ENCODE measurements around the gene ENO1.

ENO1 gene

DNA sequence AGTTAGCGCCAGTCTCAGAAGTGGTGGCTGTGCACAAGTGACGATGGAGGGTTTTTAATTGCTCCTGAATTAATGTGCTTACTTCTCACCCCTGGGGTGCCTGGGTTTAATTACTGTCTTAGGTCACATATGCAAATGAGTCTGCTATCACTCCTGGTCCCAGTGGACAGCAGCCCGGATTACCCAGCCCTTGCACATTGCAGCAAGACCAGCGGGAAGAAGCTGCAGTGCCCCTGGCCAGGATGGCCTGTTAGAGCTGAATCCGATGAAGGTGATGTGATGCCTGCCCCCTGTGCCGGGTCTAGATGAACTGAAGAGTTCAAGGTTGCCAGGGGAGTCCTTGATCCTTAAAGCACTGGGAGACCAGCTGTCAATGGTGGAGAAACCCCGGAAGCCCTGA is 24.2 kb downstream of the ENO1 start:
- TF ChIP-seq TCF4 (CRISPR knock-in tag; IDR thresholded peaks at IDR 0.05; ENCODE audit: borderline replicate concordance) (no peak), PPARA (CRISPR knock-in tag; IDR thresholded peaks at IDR 0.05; ENCODE audit: borderline replicate concordance) (no peak), RARB (CRISPR knock-in tag; IDR thresholded peaks at IDR 0.05) (no peak)
- TF ChIP-seq, protein P1, sequence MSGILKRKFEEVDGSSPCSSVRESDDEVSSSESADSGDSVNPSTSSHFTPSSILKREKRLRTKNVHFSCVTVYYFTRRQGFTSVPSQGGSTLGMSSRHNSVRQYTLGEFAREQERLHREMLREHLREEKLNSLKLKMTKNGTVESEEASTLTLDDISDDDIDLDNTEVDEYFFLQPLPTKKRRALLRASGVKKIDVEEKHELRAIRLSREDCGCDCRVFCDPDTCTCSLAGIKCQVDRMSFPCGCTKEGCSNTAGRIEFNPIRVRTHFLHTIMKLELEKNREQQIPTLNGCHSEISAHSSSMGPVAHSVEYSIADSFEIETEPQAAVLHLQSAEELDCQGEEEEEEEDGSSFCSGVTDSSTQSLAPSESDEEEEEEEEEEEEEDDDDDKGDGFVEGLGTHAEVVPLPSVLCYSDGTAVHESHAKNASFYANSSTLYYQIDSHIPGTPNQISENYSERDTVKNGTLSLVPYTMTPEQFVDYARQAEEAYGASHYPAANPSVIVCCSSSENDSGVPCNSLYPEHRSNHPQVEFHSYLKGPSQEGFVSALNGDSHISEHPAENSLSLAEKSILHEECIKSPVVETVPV (CRISPR knock-in tag; IDR thresholded peaks at IDR 0.05), result no peak
- ATAC-seq, result no peak

DNA sequence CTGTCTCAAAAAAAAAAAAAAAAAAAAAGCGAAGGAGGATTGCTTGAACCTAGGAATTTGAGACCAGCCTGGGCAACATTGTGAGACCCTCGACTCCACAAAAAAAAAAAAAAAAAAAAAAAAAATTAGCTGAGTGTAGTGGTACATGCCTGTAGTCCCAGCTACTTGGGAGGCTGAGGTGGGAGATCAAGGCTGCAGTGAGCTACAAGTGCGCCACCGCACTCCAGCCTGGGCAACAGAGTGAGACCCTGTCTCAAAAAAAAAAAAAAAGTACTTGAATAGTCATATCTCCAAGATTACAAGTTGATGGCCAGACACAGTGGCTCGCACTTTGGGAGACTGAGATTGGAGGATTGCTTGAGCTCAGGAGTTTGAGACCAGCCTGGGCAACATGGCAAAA is 27.4 kb downstream of the ENO1 start:
- ATAC-seq, result no peak

DNA sequence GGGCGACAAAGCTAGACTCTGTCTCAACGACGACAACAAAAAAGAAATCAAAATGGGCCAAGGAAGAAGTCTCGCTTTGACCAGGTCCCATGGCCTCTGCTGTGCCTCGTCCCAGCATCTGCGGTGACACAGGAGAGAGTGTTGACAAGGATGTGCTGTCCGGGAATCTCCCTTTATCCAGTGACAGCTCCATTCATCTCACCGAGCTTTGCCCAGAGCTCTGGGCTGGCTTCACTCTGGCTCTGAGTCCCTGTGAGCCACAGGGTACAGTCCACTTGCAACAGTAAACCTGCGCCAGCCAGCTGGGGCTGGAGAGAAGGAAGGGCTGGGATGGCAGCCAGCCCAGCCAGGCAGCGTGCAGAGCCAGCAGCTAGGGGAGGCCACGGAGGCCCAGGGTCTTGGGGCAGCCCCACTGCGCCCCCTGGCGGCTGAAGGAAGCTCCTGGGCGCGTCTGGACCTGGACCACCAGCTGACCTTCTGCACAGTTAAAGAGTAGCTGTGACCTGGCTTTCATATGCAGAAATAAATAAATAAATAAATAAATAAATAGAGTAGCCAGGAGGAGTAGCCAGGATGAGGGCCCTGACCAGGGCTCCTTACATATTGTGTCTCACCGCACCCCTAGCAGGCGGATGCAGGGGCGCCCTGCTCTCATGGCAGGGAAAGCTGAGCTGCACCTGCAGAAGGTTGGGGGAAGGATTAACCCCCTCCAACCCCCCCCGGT is 29.7 kb downstream of the ENO1 start:
- TF ChIP-seq ZNF565 (CRISPR knock-in tag; conservative IDR thresholded peaks at IDR 0.05; ENCODE audit: low read depth) (no peak), SNAI2 (CRISPR knock-in tag; IDR thresholded peaks at IDR 0.05) (0 out of 2 replicates have a peak, but pooled peaks have one; percentile 31), ZNF70 (CRISPR knock-in tag; IDR thresholded peaks at IDR 0.05) (no peak; the same call in 1 of the 2 replicates), TCF4 (CRISPR knock-in tag; IDR thresholded peaks at IDR 0.05; ENCODE audit: borderline replicate concordance) (peak; percentile 32; the same call in 1 of the 2 replicates), TOX (CRISPR knock-in tag; IDR thresholded peaks at IDR 0.05; ENCODE audit: borderline replicate concordance) (no peak)
- TF ChIP-seq, protein P2, sequence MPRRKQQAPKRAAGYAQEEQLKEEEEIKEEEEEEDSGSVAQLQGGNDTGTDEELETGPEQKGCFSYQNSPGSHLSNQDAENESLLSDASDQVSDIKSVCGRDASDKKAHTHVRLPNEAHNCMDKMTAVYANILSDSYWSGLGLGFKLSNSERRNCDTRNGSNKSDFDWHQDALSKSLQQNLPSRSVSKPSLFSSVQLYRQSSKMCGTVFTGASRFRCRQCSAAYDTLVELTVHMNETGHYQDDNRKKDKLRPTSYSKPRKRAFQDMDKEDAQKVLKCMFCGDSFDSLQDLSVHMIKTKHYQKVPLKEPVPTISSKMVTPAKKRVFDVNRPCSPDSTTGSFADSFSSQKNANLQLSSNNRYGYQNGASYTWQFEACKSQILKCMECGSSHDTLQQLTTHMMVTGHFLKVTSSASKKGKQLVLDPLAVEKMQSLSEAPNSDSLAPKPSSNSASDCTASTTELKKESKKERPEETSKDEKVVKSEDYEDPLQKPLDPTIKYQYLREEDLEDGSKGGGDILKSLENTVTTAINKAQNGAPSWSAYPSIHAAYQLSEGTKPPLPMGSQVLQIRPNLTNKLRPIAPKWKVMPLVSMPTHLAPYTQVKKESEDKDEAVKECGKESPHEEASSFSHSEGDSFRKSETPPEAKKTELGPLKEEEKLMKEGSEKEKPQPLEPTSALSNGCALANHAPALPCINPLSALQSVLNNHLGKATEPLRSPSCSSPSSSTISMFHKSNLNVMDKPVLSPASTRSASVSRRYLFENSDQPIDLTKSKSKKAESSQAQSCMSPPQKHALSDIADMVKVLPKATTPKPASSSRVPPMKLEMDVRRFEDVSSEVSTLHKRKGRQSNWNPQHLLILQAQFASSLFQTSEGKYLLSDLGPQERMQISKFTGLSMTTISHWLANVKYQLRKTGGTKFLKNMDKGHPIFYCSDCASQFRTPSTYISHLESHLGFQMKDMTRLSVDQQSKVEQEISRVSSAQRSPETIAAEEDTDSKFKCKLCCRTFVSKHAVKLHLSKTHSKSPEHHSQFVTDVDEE (CRISPR knock-in tag; IDR thresholded peaks at IDR 0.05), result peak; percentile 56
- TF ChIP-seq, protein P3, sequence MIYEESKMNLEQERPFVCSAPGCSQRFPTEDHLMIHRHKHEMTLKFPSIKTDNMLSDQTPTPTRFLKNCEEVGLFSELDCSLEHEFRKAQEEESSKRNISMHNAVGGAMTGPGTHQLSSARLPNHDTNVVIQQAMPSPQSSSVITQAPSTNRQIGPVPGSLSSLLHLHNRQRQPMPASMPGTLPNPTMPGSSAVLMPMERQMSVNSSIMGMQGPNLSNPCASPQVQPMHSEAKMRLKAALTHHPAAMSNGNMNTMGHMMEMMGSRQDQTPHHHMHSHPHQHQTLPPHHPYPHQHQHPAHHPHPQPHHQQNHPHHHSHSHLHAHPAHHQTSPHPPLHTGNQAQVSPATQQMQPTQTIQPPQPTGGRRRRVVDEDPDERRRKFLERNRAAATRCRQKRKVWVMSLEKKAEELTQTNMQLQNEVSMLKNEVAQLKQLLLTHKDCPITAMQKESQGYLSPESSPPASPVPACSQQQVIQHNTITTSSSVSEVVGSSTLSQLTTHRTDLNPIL (CRISPR knock-in tag; IDR thresholded peaks at IDR 0.05; ENCODE audit: low read depth), result no peak
- peak; percentile 95 for ATAC-seq

More for the DNA sequence above, 27.4 kb downstream of the ENO1 start:
- TF ChIP-seq BACH2 (CRISPR knock-in tag; IDR thresholded peaks at IDR 0.05; ENCODE audit: borderline replicate concordance) (no peak), PPARA (CRISPR knock-in tag; IDR thresholded peaks at IDR 0.05; ENCODE audit: borderline replicate concordance) (no peak), ARNTL (CRISPR knock-in tag; IDR thresholded peaks at IDR 0.05; ENCODE audit: borderline replicate concordance, low read depth) (no peak), ZC3H10 (CRISPR knock-in tag; IDR thresholded peaks at IDR 0.05) (no peak), RARB (CRISPR knock-in tag; IDR thresholded peaks at IDR 0.05) (no peak), TOX (CRISPR knock-in tag; IDR thresholded peaks at IDR 0.05; ENCODE audit: borderline replicate concordance) (no peak), GLIS3 (CRISPR knock-in tag; IDR thresholded peaks at IDR 0.05) (no peak), ZFP30 (CRISPR knock-in tag; IDR thresholded peaks at IDR 0.05) (no peak), ESRRG (CRISPR knock-in tag; IDR thresholded peaks at IDR 0.05) (no peak), TCF4 (CRISPR knock-in tag; IDR thresholded peaks at IDR 0.05; ENCODE audit: borderline replicate concordance) (no peak), ZNF565 (CRISPR knock-in tag; conservative IDR thresholded peaks at IDR 0.05; ENCODE audit: low read depth) (no peak), SNAI2 (CRISPR knock-in tag; IDR thresholded peaks at IDR 0.05) (no peak), ZNF70 (CRISPR knock-in tag; IDR thresholded peaks at IDR 0.05) (no peak), OSR1 (CRISPR knock-in tag; IDR thresholded peaks at IDR 0.05) (no peak)
- TF ChIP-seq, protein P4, sequence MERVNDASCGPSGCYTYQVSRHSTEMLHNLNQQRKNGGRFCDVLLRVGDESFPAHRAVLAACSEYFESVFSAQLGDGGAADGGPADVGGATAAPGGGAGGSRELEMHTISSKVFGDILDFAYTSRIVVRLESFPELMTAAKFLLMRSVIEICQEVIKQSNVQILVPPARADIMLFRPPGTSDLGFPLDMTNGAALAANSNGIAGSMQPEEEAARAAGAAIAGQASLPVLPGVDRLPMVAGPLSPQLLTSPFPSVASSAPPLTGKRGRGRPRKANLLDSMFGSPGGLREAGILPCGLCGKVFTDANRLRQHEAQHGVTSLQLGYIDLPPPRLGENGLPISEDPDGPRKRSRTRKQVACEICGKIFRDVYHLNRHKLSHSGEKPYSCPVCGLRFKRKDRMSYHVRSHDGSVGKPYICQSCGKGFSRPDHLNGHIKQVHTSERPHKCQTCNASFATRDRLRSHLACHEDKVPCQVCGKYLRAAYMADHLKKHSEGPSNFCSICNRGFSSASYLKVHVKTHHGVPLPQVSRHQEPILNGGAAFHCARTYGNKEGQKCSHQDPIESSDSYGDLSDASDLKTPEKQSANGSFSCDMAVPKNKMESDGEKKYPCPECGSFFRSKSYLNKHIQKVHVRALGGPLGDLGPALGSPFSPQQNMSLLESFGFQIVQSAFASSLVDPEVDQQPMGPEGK (CRISPR knock-in tag; IDR thresholded peaks at IDR 0.05; ENCODE audit: borderline replicate concordance), result no peak
- TF ChIP-seq, protein P2 (CRISPR knock-in tag; IDR thresholded peaks at IDR 0.05), result no peak

Measured in SK-N-SH treated with all-trans-retinoic acid at 6 μM for 48 hours (cell line).